IPS DF 6.9 (cell line): ENCODE measurements around the gene MOB3C.

Experiments
- DNase-seq: peaks from one replicate; pipeline ENCODE4 v3.0.0-alpha.2; 2013; ENCODE audit warnings: low read depth, low spot score
- H3K27ac ChIP-seq: one replicate; pipeline ENCODE4 v1.5.1; 2013; ENCODE audit warnings: low read length, control low read depth
- H3K27me3 ChIP-seq: 2 replicates; pipeline ENCODE4 v1.6.1; 2013; ENCODE audit warnings: mild to moderate bottlenecking, low read length; ENCODE audit not compliant: control insufficient read depth, insufficient read depth
- H3K36me3 ChIP-seq: 2 replicates; pipeline ENCODE4 v1.6.1; 2013; ENCODE audit warnings: low read length; ENCODE audit not compliant: control insufficient read depth, insufficient read depth
- H3K4me1 ChIP-seq: 2 replicates; pipeline ENCODE4 v1.6.1; 2013; ENCODE audit warnings: low read length; ENCODE audit not compliant: control insufficient read depth, insufficient read depth
- H3K4me3 ChIP-seq: 2 replicates; pipeline ENCODE4 v1.5.1; 2013; ENCODE audit warnings: mild to moderate bottlenecking, low read length
- H3K9me3 ChIP-seq: 2 replicates; pipeline ENCODE4 v1.6.1; 2013; ENCODE audit warnings: low read length, inconsistent platforms; ENCODE audit not compliant: control insufficient read depth, insufficient read depth
- WGBS: extraction: QIAGEN DNeasy Blood & Tissue Kit; methylation state at CpG from one replicate; pipeline ENCODE4 v1.1.7; 2013; ENCODE audit warnings: mixed read lengths, missing lambda C conversion rate; ENCODE audit not compliant: insufficient read length, insufficient coverage; 5-methylcytosine and 5-hydroxymethylcytosine counted together

MOB3C gene

GRCh38 chr1:46595127-46595526, 21.5 kb downstream of the MOB3C start:
- no CpG with 5 or more reads among the region's 3 CpGs for WGBS
- H3K9me3 ChIP-seq, result no peaks in the 10 kb centered on the region
- H3K27me3 ChIP-seq, result no peaks in the 10 kb centered on the region
- H3K27ac ChIP-seq, result no peak overlapping the region
- H3K4me3 ChIP-seq, result no peak overlapping the region
- no peaks in the 10 kb centered on the region for H3K4me1 ChIP-seq
- DNase-seq, result no peak
- peaks cover 9% of the 10 kb centered on the region for H3K36me3 ChIP-seq

GRCh38 chr1:46594063-46594462, 22.5 kb downstream of the MOB3C start:
- no peak overlapping the region for H3K27ac ChIP-seq
- no peaks in the 10 kb centered on the region for H3K4me1 ChIP-seq
- peaks cover 9% of the 10 kb centered on the region for H3K36me3 ChIP-seq
- DNase-seq, result no peak
- no peaks in the 10 kb centered on the region for H3K27me3 ChIP-seq
- H3K4me3 ChIP-seq, result no peak overlapping the region
- no CpG with 5 or more reads among the region's 5 CpGs for WGBS
- no peaks in the 10 kb centered on the region for H3K9me3 ChIP-seq

DNA sequence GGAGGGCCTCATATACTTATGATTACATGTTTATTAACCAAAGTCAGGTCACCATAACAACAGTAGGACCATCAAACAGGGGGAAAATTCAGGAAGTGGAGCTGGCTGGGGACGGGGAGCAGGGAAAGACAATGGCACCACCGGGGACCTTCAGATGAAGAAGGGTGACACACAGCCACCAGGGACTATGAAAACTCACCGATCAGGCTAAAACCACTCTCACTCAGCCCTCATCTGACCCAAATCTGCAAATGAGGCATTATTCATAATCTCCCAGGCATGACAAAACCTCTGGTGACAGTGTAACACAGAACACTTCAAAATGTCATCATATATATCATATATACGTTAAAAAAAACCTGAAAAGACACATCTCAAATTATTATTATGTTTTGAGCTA, 23.8 kb downstream of the MOB3C start:
- Histone ChIP-seq H3K4me3 (no peak overlapping the region), H3K36me3 (peaks cover 9% of the 10 kb centered on the region), H3K9me3 (no peaks in the 10 kb centered on the region), H3K27ac (no peak overlapping the region), H3K4me1 (no peaks in the 10 kb centered on the region), H3K27me3 (no peaks in the 10 kb centered on the region)
- WGBS, result 100% methylated on average over 1 of the region's 4 CpGs
- DNase-seq, result no peak

- Histone ChIP-seq H3K27me3 (no peaks in the 10 kb centered on the region), H3K36me3 (peaks cover 9% of the 10 kb centered on the region), H3K9me3 (no peaks in the 10 kb centered on the region), H3K4me3 (no peak overlapping the region), H3K27ac (no peak overlapping the region), H3K4me1 (no peaks in the 10 kb centered on the region)
- no CpG with 5 or more reads among the region's 3 CpGs for WGBS
- DNase-seq, result no peak
Observed at GRCh38 chr1:46589529-46589928, 27.1 kb downstream of the MOB3C start.

- H3K27me3 ChIP-seq, result no peaks in the 10 kb centered on the region
- H3K4me3 ChIP-seq, result no peak overlapping the region
- no peak for DNase-seq
- no peaks in the 10 kb centered on the region for H3K4me1 ChIP-seq
- no peak overlapping the region for H3K27ac ChIP-seq
- peaks cover 5% of the 10 kb centered on the region for H3K36me3 ChIP-seq
- WGBS, result no CpG with 5 or more reads among the region's 7 CpGs
- no peaks in the 10 kb centered on the region for H3K9me3 ChIP-seq
Observed at GRCh38 chr1:46587069-46587468, 29.5 kb downstream of the MOB3C start.

- no peak for DNase-seq
- Histone ChIP-seq H3K27ac (no peak overlapping the region), H3K9me3 (no peaks in the 10 kb centered on the region), H3K4me1 (no peaks in the 10 kb centered on the region), H3K36me3 (no peaks in the 10 kb centered on the region; the same call in 1 of the 2 replicates), H3K27me3 (no peaks in the 10 kb centered on the region), H3K4me3 (no peak overlapping the region)
- no CpG with 5 or more reads among the region's 12 CpGs for WGBS
Observed at GRCh38 chr1:46585312-46585938, 31.2 kb downstream of the MOB3C start.

DNA sequence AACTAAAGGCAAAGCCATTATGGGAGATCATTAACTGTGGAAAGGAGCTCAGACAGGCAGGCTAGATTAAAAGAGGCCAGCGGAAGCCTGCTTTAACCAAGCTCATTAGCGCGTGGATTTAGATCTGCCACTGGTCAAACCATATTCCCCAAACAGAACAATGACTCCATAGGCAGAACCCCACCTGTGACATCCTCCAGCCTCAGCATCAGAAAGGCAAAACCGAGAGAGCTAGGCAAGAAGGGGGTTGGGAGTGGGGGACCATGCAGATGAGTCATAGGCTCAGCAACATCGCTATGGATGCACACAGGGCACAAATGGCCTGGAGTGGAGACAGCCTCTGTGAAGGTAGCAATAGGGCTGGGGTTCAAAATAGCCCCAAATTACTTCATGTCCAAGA, 33.1 kb downstream of the MOB3C start:
- Histone ChIP-seq H3K36me3 (no peaks in the 10 kb centered on the region; the same call in 1 of the 2 replicates), H3K27ac (no peak overlapping the region), H3K9me3 (no peaks in the 10 kb centered on the region), H3K27me3 (no peaks in the 10 kb centered on the region), H3K4me3 (no peak overlapping the region), H3K4me1 (no peaks in the 10 kb centered on the region)
- no peak for DNase-seq
- WGBS, result no CpG with 5 or more reads among the region's 5 CpGs

DNA sequence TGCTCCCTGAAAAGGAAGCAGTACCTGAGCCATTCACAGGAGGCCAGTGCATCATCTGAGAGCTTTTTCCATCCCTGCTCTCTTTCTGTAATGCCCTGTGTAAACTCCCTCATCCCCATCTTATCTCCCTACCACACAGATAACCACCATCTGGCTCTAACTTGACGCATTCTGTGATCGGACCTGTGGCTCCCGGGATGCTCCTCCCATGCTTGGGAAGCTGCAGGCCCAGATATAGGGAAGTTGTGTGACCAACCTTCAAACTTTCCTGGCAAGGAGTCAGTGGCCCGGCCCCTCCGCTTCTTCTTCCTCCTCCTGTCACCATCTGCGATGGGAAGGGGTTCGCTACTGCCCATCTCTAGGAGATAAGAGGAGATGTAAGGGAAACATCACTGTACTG, 33.6 kb downstream of the MOB3C start:
- no peaks in the 10 kb centered on the region for H3K27me3 ChIP-seq
- no CpG with 5 or more reads among the region's 7 CpGs for WGBS
- H3K36me3 ChIP-seq, result no peaks in the 10 kb centered on the region; the same call in 1 of the 2 replicates
- no peak overlapping the region for H3K4me3 ChIP-seq
- no peak overlapping the region for H3K27ac ChIP-seq
- no peaks in the 10 kb centered on the region for H3K4me1 ChIP-seq
- no peaks in the 10 kb centered on the region for H3K9me3 ChIP-seq
- DNase-seq, result no peak

DNA sequence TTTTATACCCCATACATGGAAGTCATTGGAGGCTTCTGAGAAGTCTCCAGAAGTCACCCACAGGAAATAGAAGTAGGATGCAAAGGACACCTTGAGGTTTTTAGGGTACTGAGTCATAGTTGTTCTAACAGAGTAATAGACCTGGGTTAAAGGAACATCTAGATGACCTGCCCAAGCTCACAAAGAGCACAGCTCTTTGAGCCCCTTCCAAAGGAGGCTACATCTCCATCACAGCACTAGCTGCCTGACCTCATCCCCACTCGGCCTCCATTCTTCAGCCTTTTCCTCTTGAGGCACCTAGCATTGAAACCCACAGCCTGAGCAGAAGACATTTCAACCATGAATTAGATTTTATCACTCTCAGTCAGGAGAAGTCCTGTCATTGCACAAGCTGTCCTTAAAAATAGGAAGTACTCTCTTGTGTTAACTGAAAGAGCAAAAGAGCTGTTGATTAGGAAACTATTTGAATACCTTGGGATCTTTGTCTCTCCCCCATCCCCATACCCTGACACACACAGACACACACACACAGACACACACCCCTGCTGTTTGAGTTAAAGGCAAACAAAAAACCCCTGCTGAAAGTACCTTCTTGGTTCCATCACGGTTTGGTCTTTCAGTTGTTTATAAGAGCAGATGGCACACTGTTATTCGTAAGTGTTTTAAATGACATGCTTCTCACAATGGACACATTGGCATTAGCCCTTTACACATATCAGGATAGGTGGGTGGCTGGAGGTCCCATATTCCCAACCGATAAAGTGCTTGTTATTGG, 34.7 kb downstream of the MOB3C start:
- no peaks in the 10 kb centered on the region for H3K9me3 ChIP-seq
- no peaks in the 10 kb centered on the region for H3K4me1 ChIP-seq
- no CpG with 5 or more reads among the region's 4 CpGs for WGBS
- no peak overlapping the region for H3K27ac ChIP-seq
- H3K4me3 ChIP-seq, result no peak overlapping the region
- DNase-seq, result no peak
- no peaks in the 10 kb centered on the region for H3K27me3 ChIP-seq
- no peaks in the 10 kb centered on the region; the same call in 1 of the 2 replicates for H3K36me3 ChIP-seq

GRCh38 chr1:46580140-46580903, 36.3 kb downstream of the MOB3C start:
- no peak for DNase-seq
- Histone ChIP-seq H3K4me3 (no peak overlapping the region), H3K9me3 (no peaks in the 10 kb centered on the region), H3K4me1 (peaks cover 1% of the 10 kb centered on the region), H3K27me3 (no peaks in the 10 kb centered on the region), H3K36me3 (no peaks in the 10 kb centered on the region; the same call in 1 of the 2 replicates), H3K27ac (no peak overlapping the region)
- no CpG with 5 or more reads among the region's 6 CpGs for WGBS
